ENCODE data around the gene ULK2.
"Not testable (repeated sequence)": the region's sequence is repeated elsewhere in the genome, so short reads cannot be mapped to it uniquely, and the experiment has no call there.

ULK2 gene

GRCh38 chr17:19867329-19868078 is at the start of gene ULK2:
Gene ULK2, minus strand, starts transcription at chr17:19867936. Its CDS starts 519 bp downstream, at chr17:19867417.
- DNase-seq: peak; percentile 74

- DNase-seq: no peak
These were observed 47.7 kb upstream of the ULK2 start for GRCh38 chr17:19915245-19915978.

GRCh38 chr17:19911033-19911432 is 43.3 kb upstream of the ULK2 start:
- no peak for DNase-seq

GRCh38 chr17:19909139-19909538 is 41.4 kb upstream of the ULK2 start:
- DNase-seq: no peak

GRCh38 chr17:19905502-19905901 is 37.8 kb upstream of the ULK2 start:
- peak; percentile 3 for DNase-seq

- DNase-seq: no peak
These were observed 37.2 kb upstream of the ULK2 start for GRCh38 chr17:19904924-19905323.

- DNase-seq: no peak
These were observed 36.7 kb upstream of the ULK2 start for GRCh38 chr17:19904412-19904811.

- no peak for DNase-seq
These were observed 33.1 kb upstream of the ULK2 start for GRCh38 chr17:19900809-19901208.

GRCh38 chr17:19897903-19898302 is 30.2 kb upstream of the ULK2 start:
- DNase-seq: no peak

GRCh38 chr17:19897090-19897837 is 29.5 kb upstream of the ULK2 start:
- DNase-seq: no peak

- DNase-seq: no peak
These were observed 28.9 kb upstream of the ULK2 start for GRCh38 chr17:19896679-19897078.

GRCh38 chr17:19890554-19890953 is 22.8 kb upstream of the ULK2 start:
- DNase-seq: not testable (repeated sequence)

GRCh38 chr17:19890001-19890400 is 22.3 kb upstream of the ULK2 start:
- DNase-seq: not testable (repeated sequence)

GRCh38 chr17:19886116-19886515 is 18.4 kb upstream of the ULK2 start:
- no peak for DNase-seq

GRCh38 chr17:19883537-19884215 is 15.9 kb upstream of the ULK2 start:
- DNase-seq: no peak

GRCh38 chr17:19880393-19880792 is 12.7 kb upstream of the ULK2 start:
- DNase-seq: no peak

GRCh38 chr17:19877364-19877945 is 9.7 kb upstream of the ULK2 start:
- no peak for DNase-seq

- DNase-seq: no peak
These were observed 8.9 kb upstream of the ULK2 start for GRCh38 chr17:19876529-19877161.

GRCh38 chr17:19874256-19874655 is 6.5 kb upstream of the ULK2 start:
- DNase-seq: no peak

- DNase-seq: no peak
These were observed 5.6 kb upstream of the ULK2 start for GRCh38 chr17:19873346-19873745.

GRCh38 chr17:19868079-19868395 is 301 bp upstream of the ULK2 start:
- no peak for DNase-seq

- DNase-seq: peak; percentile 74
These were observed 732 bp downstream of the ULK2 start for GRCh38 chr17:19867079-19867328.

- DNase-seq: no peak
These were observed 2.7 kb downstream of the ULK2 start for GRCh38 chr17:19865021-19865420.
